Fibroblast of lung (primary cell): ENCODE measurements around the gene THBS1. TPM values are rescaled to one million over a fixed set of nuclear protein-coding genes. Genes with fewer than 3 reads are reported as not detected.

Source experiments
- DNase-seq, 2 donors: peaks; one replicate each; pipeline versions ENCODE4 v3.0.0 to v3.0.0-alpha.2; 2010; ENCODE audit warnings: low read depth in 2 of 2
- H2AFZ ChIP-seq: 2 replicates; pipeline ENCODE4 v1.5.1; 2012; ENCODE audit warnings: low read length, control low read depth, inconsistent platforms
- H3K27ac ChIP-seq: 2 replicates; pipeline ENCODE4 v1.5.1; 2011; ENCODE audit warnings: low read length, control low read depth; ENCODE audit not compliant: insufficient read depth
- H3K27me3 ChIP-seq: 2 replicates; pipeline ENCODE4 v1.5.1; 2011; ENCODE audit warnings: mild to moderate bottlenecking, low read length; ENCODE audit not compliant: control insufficient read depth, insufficient read depth
- H3K36me3 ChIP-seq: 2 replicates; pipeline ENCODE4 v1.5.1; 2011; ENCODE audit warnings: low read length; ENCODE audit not compliant: control insufficient read depth, insufficient read depth
- H3K4me1 ChIP-seq: 2 replicates; pipeline ENCODE4 v1.5.1; 2011; ENCODE audit warnings: low read length; ENCODE audit not compliant: control insufficient read depth, insufficient read depth; ENCODE audit errors: extremely low read depth
- H3K4me2 ChIP-seq: 2 replicates; pipeline ENCODE4 v1.5.1; 2011; ENCODE audit warnings: low read length, control low read depth; ENCODE audit not compliant: insufficient read depth; ENCODE audit errors: extremely low read depth
- H3K4me3 ChIP-seq, 4 experiments: fragments of 200-600 bp in 1 of 4; sonication (generic) in 1 of 4; replicated peaks in 1 of 4; 2 replicates each; pipeline ENCODE4 v1.5.1; 2011 to 2016; ENCODE audit warnings: low read length in 4 of 4, low read depth in 3 of 4, mild to moderate bottlenecking in 3 of 4, control low read depth in 2 of 4, inconsistent platforms in 1 of 4, mixed read lengths in 1 of 4; ENCODE audit not compliant: insufficient read depth in 1 of 4; ENCODE audit errors: control extremely low read depth in 1 of 4
- H3K79me2 ChIP-seq: 2 replicates; pipeline ENCODE4 v1.5.1; 2012; ENCODE audit warnings: mild to moderate bottlenecking, low read length, inconsistent platforms; ENCODE audit not compliant: control insufficient read depth, insufficient read depth
- H3K9ac ChIP-seq: 2 replicates; pipeline ENCODE4 v1.5.1; 2011; ENCODE audit warnings: mild to moderate bottlenecking, low read length, control low read depth; ENCODE audit not compliant: insufficient read depth
- H3K9me3 ChIP-seq: 2 replicates; pipeline ENCODE4 v1.5.1; 2012; ENCODE audit warnings: low read depth, low read length; ENCODE audit not compliant: control insufficient read depth, insufficient read depth
- H4K20me1 ChIP-seq: 2 replicates; pipeline ENCODE4 v1.5.1; 2011; ENCODE audit warnings: low read length; ENCODE audit not compliant: control insufficient read depth, insufficient read depth; ENCODE audit errors: extremely low read depth
- CTCF ChIP-seq, 2 donors: IDR thresholded peaks in 1 of 2; conservative IDR thresholded peaks in 1 of 2; 1 replicate in 1 of 2; 2 replicates in 1 of 2; pipeline ENCODE4 v1.5.1; 2011 to 2012; ENCODE audit warnings: low read length in 2 of 2, control low read depth in 1 of 2, inconsistent platforms in 1 of 2, low read depth in 1 of 2, mild to moderate bottlenecking in 1 of 2
- EZH2 ChIP-seq: IDR thresholded peaks from 2 replicates; pipeline ENCODE4 v1.5.1; 2012; ENCODE audit warnings: low read length, control low read depth, mild to moderate bottlenecking; ENCODE audit errors: missing control alignments
- polyA plus RNA-seq, 2 donors: library from polyadenylated mRNA; depleted of rRNA in 1 of 2; stranded (reverse) in 1 of 2; unstranded in 1 of 2; fragments of >200 nt; gene quantifications; 2 replicates each; pipeline ENCODE4 v1.2.1, GENCODE V29; 2011 to 2012; ENCODE audit warnings: missing spikeins in 1 of 2
- total RNA-seq: library from RNA; depleted of rRNA; stranded (reverse); fragments of >200 nt; gene quantifications from 2 replicates; pipeline ENCODE4 v1.2.1, GENCODE V29; 2014

The THBS1 gene
- total and polyA plus RNA-seq, 2 donors (not counting 1 experiment from before 2014, with no cell fraction given), result 1,512 to 1,745 TPM

GRCh38 chr15:39575180-39575579 lies 5.7 kb upstream of the THBS1 start:
- Histone ChIP-seq H4K20me1 (no peaks in the 10 kb centered on the region), H2AFZ (no peak overlapping the region)

DNA sequence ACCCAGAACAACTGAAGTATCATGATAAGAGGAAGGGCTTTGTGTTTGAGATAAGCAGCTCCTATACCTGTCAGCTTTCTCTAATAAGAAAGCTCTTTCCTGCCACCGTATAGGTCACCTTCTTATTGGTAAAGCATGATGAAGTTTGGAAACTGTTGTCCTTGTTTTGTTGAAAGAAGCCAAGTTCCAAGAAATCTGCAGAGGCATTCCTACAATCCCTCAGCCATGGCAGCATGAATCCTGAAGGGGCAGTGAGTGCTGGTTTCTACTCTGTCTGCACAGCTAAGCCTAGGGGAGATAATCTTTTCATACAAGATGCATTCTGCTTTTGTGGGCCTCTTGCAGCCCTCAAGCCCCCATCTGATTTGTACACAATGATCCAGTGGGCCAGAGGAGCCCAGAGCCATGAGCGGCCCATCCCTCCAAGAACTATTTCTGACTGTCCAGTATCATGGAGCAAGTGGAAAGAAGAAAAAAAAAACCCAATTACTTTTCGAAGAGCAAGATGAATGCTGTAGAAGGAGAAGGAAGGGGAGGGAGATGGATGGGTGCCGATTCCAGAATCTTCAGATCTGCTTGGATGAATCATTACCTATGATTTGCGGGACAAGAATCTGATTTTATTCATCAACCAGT lies 1.9 kb upstream of the THBS1 start:
- peak overlapping the region; percentile 98 for H3K4me2 ChIP-seq
- no peaks in the 10 kb centered on the region for H3K9me3 ChIP-seq
- peak in 1 of 2 donors; percentile 31 for DNase-seq
- H2AFZ ChIP-seq, result no peak overlapping the region
- peak overlapping the region; percentile 97 for H3K27ac ChIP-seq
- H3K36me3 ChIP-seq, result peaks cover 15% of the 10 kb centered on the region
- peaks cover 11% of the 10 kb centered on the region for H3K4me1 ChIP-seq
- TF ChIP-seq EZH2 (no peak), CTCF (conservative IDR thresholded peaks at IDR 0.05 in 1 of 2, IDR thresholded peaks at IDR 0.05 in 1 of 2; ENCODE audit: low read depth in 1 of 2, low read length in 2 of 2) (peak; percentile 28 to 32)
- H4K20me1 ChIP-seq, result peaks cover 7% of the 10 kb centered on the region
- H3K9ac ChIP-seq, result peak overlapping the region; percentile 94
- no peaks in the 10 kb centered on the region for H3K27me3 ChIP-seq
- H3K4me3 ChIP-seq, result peak overlapping the region in 3 of 4 experiments; percentile 51 to 96 (median 78)
- peaks cover 30% of the 10 kb centered on the region for H3K79me2 ChIP-seq

More at GRCh38 chr15:39575180-39575579, 5.7 kb upstream of the THBS1 start:
- Histone ChIP-seq H3K79me2 (no peaks in the 10 kb centered on the region), H3K27ac (no peak overlapping the region), H3K9me3 (no peaks in the 10 kb centered on the region), H3K4me2 (no peak overlapping the region), H3K27me3 (no peaks in the 10 kb centered on the region), H3K9ac (no peak overlapping the region), H3K4me1 (peaks cover 11% of the 10 kb centered on the region), H3K4me3 (no peak overlapping the region), H3K36me3 (no peaks in the 10 kb centered on the region)
- no peak for DNase-seq
- TF ChIP-seq CTCF (conservative IDR thresholded peaks at IDR 0.05 in 1 of 2, IDR thresholded peaks at IDR 0.05 in 1 of 2; ENCODE audit: low read depth in 1 of 2, low read length in 2 of 2) (no peak), EZH2 (no peak)

DNA sequence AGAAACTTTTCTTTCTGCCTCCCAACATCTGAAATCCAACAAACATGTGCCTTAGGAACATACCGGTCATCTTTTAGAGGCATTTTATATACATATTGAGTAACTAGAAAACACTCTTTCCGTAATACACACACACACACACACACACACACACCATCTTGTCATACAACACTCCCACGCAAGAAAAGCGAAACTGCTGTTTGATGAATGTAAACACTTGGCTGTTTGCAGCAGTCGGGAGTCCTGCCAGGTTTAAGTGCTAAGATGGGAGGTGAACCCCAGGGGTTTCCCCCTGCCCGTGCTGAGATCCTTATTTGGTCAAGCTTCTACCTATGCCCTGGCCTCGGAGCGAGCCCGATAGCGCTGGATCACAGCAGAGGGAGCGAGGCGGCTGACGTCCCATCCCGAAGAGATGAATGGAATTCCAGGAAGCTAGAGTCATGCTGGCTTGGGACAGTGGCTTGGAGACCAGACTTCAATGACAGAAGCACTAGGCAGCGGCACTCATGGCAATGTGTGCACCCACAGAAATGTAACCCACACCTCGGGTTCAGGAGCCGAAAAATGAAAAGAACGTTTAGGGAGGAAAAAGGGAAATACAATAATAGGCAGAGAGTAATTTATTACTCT lies 1.3 kb upstream of the THBS1 start:
- Histone ChIP-seq H3K4me2 (peak overlapping the region; percentile 98), H3K4me1 (peaks cover 11% of the 10 kb centered on the region), H3K79me2 (peaks cover 36% of the 10 kb centered on the region), H3K9me3 (no peaks in the 10 kb centered on the region), H3K27ac (peak overlapping the region; percentile 97), H3K36me3 (peaks cover 18% of the 10 kb centered on the region), H2AFZ (no peak overlapping the region), H3K27me3 (no peaks in the 10 kb centered on the region), H3K9ac (peak overlapping the region; percentile 94), H3K4me3 (peak overlapping the region; percentile 51 to 96 (median 65)), H4K20me1 (peaks cover 7% of the 10 kb centered on the region)
- TF ChIP-seq CTCF (conservative IDR thresholded peaks at IDR 0.05 in 1 of 2, IDR thresholded peaks at IDR 0.05 in 1 of 2; ENCODE audit: low read depth in 1 of 2, low read length in 2 of 2), result no peak
- TF ChIP-seq EZH2, result no peak
- peak; percentile 95 for DNase-seq
